ENCODE data around the gene SRGAP1.

GRCh38 chr12:63822352-63822751 is 22.1 kb upstream of the SRGAP1 start:
- TF ChIP-seq EP300 (IDR thresholded peaks at IDR 0.05) (no peak), CTCF (IDR thresholded peaks at IDR 0.05) (no peak), POLR2AphosphoS5 (IDR thresholded peaks at IDR 0.05) (no peak)

Data from upper lobe of left lung (tissue), 4 donors.